Posterior vena cava (tissue), 2 donors: ENCODE results near the gene ZBTB22. TPM values are rescaled to one million over a fixed set of nuclear protein-coding genes. Genes with fewer than 3 reads are reported as not detected.

Source experiments
- DNase-seq: peaks from one replicate; pipeline ENCODE4 v3.0.0-alpha.2; 2020; ENCODE audit warnings: low spot score
- intact Hi-C, 2 donors: fragments of 100-400 bp; cut with DNase I; formaldehyde crosslinking; loops; one replicate each; pipeline versions ENCODE4 v1.14.1 to v1.14.2; 2022 to 2023
- microRNA-seq, 2 donors: library from miRNA; unstranded; fragments of <30 nt; microRNA quantifications; one replicate each; pipeline ENCODE4 v1.2.0, GENCODE V29; 2020 to 2021; ENCODE audit warnings: borderline microRNAs expressed in 2 of 2
- total RNA-seq, 2 donors: library from RNA; stranded (reverse); fragmentation: NEBNext Ultra II Directional; extraction: Animal tissue kit (Norgen Biotek cat#: 25700); gene quantifications; one replicate each; pipeline ENCODE4 v1.2.1, GENCODE V29; 2021
- donor health status: DM: yes; HTN: yes; CAD: no.
- donor health status: DM: yes; HTN: yes; CAD: no.

ZBTB22 gene
- total RNA-seq, 2 donors from 2014 or later: 15.7 to 17.0 TPM

GRCh38 chr6:33271468-33272274 is 45.9 kb downstream of the ZBTB22 start, which contains the start of the genes RPS18 and VPS52:
TSS of gene RPS18 (plus strand) at chr6:33272075. CDS start at chr6:33272120, 45 bp downstream.
TSS of gene VPS52 (minus strand) at chr6:33271876. CDS start at chr6:33271675, 201 bp downstream.
- peak; percentile 97 for DNase-seq
- intact Hi-C loops: no loop called here

- DNase-seq: no peak
- intact Hi-C loops: no loop called here
Measured at GRCh38 chr6:33271117-33271467, 46.5 kb downstream of the ZBTB22 start.

Small RNAs within 50 kb of the gene (microRNA-seq; reads per million reads assigned to microRNA genes)
- gene MIR6834 (0 reads per million in 2 donors), gene MIR6873 (0 reads per million in 2 donors)

Other genes with a start within 250 kb of the ZBTB22 start
- 10 to 100 TPM; 44.4 to 84.9 TPM for gene HLA-DPA1, start 244.1 kb downstream of the ZBTB22 start, total RNA-seq
- 10 to 100 TPM; 37.4 to 63.9 TPM for gene HLA-DPB1, start 241.8 kb downstream of the ZBTB22 start, total RNA-seq
- gene COL11A2, start 125.3 kb downstream of the ZBTB22 start, total RNA-seq: 1 to 10 TPM in 1 of 2 donors, under 1 TPM in 1; 0.43 to 1.0 TPM
- 10 to 100 TPM; 31.3 to 31.7 TPM for gene RXRB, start 117.1 kb downstream of the ZBTB22 start, total RNA-seq
- gene SLC39A7, start 116.9 kb downstream of the ZBTB22 start, total RNA-seq: 10 to 100 TPM; 79.4 to 86.2 TPM
- gene HSD17B8, start 113.1 kb downstream of the ZBTB22 start, total RNA-seq: 1 to 10 TPM; 2.8 to 4.0 TPM
- 10 to 100 TPM; 29.8 to 32.2 TPM for gene RING1, start 109.2 kb downstream of the ZBTB22 start, total RNA-seq
- gene VPS52, start 45.9 kb downstream of the ZBTB22 start, total RNA-seq: 10 to 100 TPM; 27.8 to 44.0 TPM
- gene RPS18, start 45.7 kb downstream of the ZBTB22 start, total RNA-seq: 1,000 to 10,000 TPM; 1,709 to 1,844 TPM
- 10 to 100 TPM in 1 of 2 donors, 1 to 10 TPM in 1; 9.5 to 14.1 TPM for gene B3GALT4, start 40.6 kb downstream of the ZBTB22 start, total RNA-seq
- gene WDR46, start 28.5 kb downstream of the ZBTB22 start, total RNA-seq: 10 to 100 TPM; 31.7 to 40.3 TPM
- gene PFDN6, start 28.1 kb downstream of the ZBTB22 start, total RNA-seq: 10 to 100 TPM; 29.1 to 31.0 TPM
- gene RGL2, start 18.8 kb downstream of the ZBTB22 start, total RNA-seq: 10 to 100 TPM; 52.4 to 52.8 TPM
- 10 to 100 TPM; 57.7 to 65.8 TPM for gene TAPBP, start 3.7 kb downstream of the ZBTB22 start, total RNA-seq
- 10 to 100 TPM; 30.3 to 42.3 TPM for gene DAXX, start 5.2 kb upstream of the ZBTB22 start, total RNA-seq
- gene KIFC1, start 74.1 kb upstream of the ZBTB22 start, total RNA-seq: 1 to 10 TPM in 1 of 2 donors, under 1 TPM in 1; 0.29 to 1.0 TPM
- gene PHF1, start 93.3 kb upstream of the ZBTB22 start, total RNA-seq: 10 to 100 TPM; 46.3 to 67.6 TPM
- 100 to 1,000 TPM; 107 to 110 TPM for gene CUTA, start 100.4 kb upstream of the ZBTB22 start, total RNA-seq
- 10 to 100 TPM; 15.4 to 19.3 TPM for gene SYNGAP1, start 102.3 kb upstream of the ZBTB22 start, total RNA-seq
- 1 to 10 TPM; 3.9 to 5.0 TPM for gene ZBTB9, start 136.8 kb upstream of the ZBTB22 start, total RNA-seq